Peyer's patch (tissue), 4 donors: ENCODE measurements around the gene ECHDC1.

Source experiments
- POLR2A ChIP-seq, 2 donors: fragments of 450-650 bp; IDR thresholded peaks; one replicate each; pipeline ENCODE4 v1.5.1; 2017; ENCODE audit warnings: antibody characterized with exemption in 2 of 2, mild to moderate bottlenecking in 2 of 2, moderate library complexity in 2 of 2
- TF ChIP-seq, protein P1 (sequence below), 6 experiments: fragments of 450-650 bp in 4 of 6; fragments of 200-600 bp in 2 of 6; sonication (generic) in 1 of 6; IDR thresholded peaks; one replicate each; pipeline ENCODE4 v1.5.1; 2017 to 2019; ENCODE audit warnings: antibody characterized with exemption in 6 of 6, mild to moderate bottlenecking in 3 of 6, moderate library complexity in 1 of 6

DNA sequence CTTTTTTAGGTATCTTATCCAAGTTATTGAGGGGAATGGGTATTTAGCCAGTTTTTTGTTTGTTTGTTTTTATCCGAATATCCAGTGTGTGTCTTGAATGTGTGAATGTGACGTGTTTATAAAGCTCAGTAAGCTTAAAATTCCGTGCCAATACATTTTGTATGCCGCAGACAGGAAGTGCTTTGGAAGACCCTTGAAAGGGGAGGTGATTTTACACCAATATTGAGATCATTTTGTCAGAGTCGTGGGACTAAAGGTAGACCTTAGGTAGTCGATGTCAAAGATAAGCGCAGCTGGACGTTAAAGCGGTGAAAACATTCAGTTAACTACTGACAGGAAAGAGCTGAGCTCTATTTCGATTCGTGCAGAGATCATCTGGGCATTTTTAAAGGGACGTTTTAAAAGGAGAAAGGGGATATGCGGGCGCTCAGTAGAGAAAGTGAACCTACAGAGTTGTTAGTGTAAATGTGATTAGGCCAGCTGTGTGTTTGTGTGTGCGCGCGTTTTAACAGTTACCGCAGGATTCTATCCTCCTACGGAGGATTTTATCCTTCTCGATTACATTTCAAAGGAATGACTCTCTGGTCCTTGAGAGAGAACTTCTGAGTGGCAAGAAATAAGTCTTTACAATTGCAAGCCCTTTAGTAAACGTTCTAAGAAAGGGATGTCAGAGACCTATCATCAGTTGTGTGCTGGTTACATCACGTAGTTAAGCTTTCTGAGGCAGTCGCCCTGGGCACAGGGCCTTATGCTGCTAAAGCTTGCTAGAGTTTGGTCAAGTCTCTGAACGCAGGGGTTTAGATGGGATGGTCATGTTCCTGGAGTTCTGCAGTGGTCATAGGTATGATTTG, 625 bp upstream of the ECHDC1 start:
- TF ChIP-seq, protein P1, sequence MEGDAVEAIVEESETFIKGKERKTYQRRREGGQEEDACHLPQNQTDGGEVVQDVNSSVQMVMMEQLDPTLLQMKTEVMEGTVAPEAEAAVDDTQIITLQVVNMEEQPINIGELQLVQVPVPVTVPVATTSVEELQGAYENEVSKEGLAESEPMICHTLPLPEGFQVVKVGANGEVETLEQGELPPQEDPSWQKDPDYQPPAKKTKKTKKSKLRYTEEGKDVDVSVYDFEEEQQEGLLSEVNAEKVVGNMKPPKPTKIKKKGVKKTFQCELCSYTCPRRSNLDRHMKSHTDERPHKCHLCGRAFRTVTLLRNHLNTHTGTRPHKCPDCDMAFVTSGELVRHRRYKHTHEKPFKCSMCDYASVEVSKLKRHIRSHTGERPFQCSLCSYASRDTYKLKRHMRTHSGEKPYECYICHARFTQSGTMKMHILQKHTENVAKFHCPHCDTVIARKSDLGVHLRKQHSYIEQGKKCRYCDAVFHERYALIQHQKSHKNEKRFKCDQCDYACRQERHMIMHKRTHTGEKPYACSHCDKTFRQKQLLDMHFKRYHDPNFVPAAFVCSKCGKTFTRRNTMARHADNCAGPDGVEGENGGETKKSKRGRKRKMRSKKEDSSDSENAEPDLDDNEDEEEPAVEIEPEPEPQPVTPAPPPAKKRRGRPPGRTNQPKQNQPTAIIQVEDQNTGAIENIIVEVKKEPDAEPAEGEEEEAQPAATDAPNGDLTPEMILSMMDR (IDR thresholded peaks at IDR 0.05), result no peak
- TF ChIP-seq POLR2A (IDR thresholded peaks at IDR 0.05), result no peak
